ENCODE results near the gene ADARB2. TPM values are rescaled to one million over a fixed set of nuclear protein-coding genes. Genes with fewer than 3 reads are reported as not detected.

Gene ADARB2
- total RNA-seq, 4 donors from 2014 or later: 0.13 to 6.1 (median 0.57) TPM

DNA sequence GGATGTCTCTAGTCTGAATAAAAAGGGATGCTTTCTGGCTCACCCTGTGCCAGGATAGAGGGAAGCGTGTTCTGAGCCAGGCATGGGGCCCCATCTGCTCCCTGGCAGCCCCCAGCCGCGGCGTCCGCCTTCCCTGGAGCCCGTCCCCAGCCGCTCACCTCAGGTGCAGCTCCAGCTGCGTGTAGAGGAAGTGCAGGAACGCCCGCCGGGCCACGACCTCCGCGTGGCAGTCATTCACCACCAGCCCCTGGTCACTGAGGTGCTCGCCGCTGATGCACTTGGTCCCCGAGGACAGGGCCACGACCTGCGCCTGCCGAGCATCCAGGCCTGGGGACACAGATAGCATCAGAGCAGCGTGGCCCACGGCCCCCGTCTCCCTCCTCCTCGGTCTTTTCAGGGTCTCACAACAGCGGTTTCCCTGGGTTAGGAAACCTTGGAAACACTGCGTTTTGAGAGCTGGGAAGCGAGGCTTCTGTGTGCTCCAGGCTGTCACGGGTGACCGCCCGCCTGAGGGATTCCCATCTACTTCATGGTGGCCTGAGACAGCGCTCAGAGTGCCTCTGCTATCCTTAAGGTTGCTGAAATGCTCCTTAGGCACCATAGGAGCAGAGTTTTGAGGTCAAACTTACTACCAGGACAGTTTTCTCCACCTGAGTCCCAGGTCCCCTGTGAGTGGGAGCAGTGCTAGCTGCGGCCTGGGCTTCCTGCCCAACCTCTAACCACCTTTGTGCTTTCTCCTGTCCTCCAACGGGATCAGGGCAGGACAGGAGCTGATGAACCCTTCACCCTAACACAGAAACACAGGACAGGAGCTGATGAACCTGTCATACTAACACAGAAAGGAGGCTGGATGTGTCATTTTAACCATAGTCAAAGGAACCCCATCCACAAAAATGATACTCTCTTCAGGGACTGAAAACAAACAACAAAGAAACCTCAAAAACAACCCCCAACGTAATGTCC, 495.1 kb downstream of the ADARB2 start:
- DNase-seq (ENCODE audit: low spot score): no peak
- no peak for ATAC-seq (ENCODE audit: low FRiP score)
- TF ChIP-seq CTCF (IDR thresholded peaks at IDR 0.05): no peak

- ATAC-seq (ENCODE audit: low FRiP score) (no peak), DNase-seq (ENCODE audit: low spot score) (no peak)
- no peak for TF ChIP-seq CTCF (IDR thresholded peaks at IDR 0.05)
Observed at GRCh38 chr10:1241322-1241890, 495.9 kb downstream of the ADARB2 start.

- no peak for TF ChIP-seq CTCF (IDR thresholded peaks at IDR 0.05)
- no peak for DNase-seq (ENCODE audit: low spot score)
- no peak for ATAC-seq (ENCODE audit: low FRiP score)
Observed at GRCh38 chr10:1240341-1240775, 497.0 kb downstream of the ADARB2 start.

DNA sequence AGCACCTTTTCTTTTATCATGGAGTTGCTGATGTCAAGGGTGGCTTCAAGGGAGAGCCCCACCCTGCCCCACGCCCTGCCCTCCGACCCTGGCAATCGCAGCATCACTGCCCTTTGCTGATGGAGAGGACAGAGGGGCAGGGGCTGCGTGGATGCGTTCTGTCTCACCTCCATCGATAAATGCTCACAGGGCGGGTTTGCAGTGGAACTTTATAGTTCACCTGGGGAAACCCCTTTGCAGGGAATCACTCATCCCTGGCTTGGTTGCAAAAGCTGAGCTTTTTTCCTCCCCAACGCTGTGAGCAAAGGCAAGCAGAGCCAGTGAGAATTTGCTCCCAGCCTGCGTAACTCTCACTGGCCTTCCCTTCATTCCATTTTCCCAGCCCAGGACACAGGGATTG, 504.3 kb downstream of the ADARB2 start:
- no peak for ATAC-seq (ENCODE audit: low FRiP score)
- no peak for DNase-seq (ENCODE audit: low spot score)
- no peak for TF ChIP-seq CTCF (IDR thresholded peaks at IDR 0.05)

DNA sequence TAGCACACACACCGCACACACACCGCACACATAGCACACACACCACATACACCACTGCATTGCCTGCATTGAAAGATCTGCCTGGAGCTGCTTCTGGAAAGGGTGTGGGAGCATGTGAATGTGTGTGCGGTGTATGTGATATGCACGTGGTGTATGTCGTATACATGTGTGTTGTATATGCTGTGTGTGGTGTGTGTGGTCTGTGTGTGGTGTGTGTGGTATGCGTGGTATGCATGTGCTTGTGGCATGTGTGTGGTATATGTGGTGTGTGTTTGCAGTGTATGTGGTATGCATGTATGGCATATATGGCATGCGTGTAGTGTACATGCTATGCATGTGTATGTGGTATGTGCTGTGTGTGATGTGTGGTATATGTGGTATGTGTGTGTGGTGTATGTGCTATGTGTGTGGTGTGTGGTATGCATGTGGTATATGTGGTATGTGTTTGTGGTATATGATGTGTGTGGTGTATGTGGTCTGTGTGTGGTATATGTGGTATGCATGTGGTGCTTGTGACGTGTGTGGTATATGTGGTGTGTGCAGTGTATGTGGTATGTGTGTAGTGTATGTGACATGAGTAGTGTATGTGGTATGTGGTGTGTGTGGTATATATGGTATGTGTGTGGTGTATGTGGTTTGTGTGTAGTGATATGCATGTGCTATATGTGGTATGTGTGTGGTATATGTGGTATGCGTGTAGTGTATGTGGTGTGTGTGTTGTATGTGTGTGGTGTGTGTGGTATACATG, 505.0 kb downstream of the ADARB2 start:
- ATAC-seq (ENCODE audit: low FRiP score) (no peak), DNase-seq (ENCODE audit: low spot score) (no peak)
- no peak for TF ChIP-seq CTCF (IDR thresholded peaks at IDR 0.05)

GRCh38 chr10:1230592-1231275, 506.6 kb downstream of the ADARB2 start:
- ATAC-seq (ENCODE audit: low FRiP score) (no peak), DNase-seq (ENCODE audit: low spot score) (no peak)
- no peak for TF ChIP-seq CTCF (IDR thresholded peaks at IDR 0.05)
